HG02798 (cell line): ENCODE results near the gene CRYBB3.

ENCODE experiments used
- ATAC-seq: cut with Tn5 transposase; IDR thresholded peaks from one replicate; pipeline ENCODE4 v1.9.1; 2021; ENCODE audit warnings: mild to moderate bottlenecking; ENCODE audit not compliant: unreplicated experiment, poor library complexity

CRYBB3 gene

GRCh38 chr22:25199731-25200520 is at the start of gene CRYBB3:
TSS of gene CRYBB3 (plus strand) at chr22:25199858. CDS start at chr22:25201397, 1,539 bp downstream.
- ATAC-seq: no peak

- no peak for ATAC-seq
These were observed 45.5 kb upstream of the CRYBB3 start for GRCh38 chr22:25153961-25154666.

- ATAC-seq: no peak
These were observed 45.0 kb upstream of the CRYBB3 start for GRCh38 chr22:25154667-25154999.

- ATAC-seq: no peak
These were observed 42.9 kb upstream of the CRYBB3 start for GRCh38 chr22:25156736-25157135.

- ATAC-seq: no peak
These were observed 40.6 kb upstream of the CRYBB3 start for GRCh38 chr22:25159028-25159427.

GRCh38 chr22:25160120-25160996 is 39.3 kb upstream of the CRYBB3 start:
- ATAC-seq: no peak

GRCh38 chr22:25161017-25161915 is 38.4 kb upstream of the CRYBB3 start:
- no peak for ATAC-seq

- no peak for ATAC-seq
These were observed 37.6 kb upstream of the CRYBB3 start for GRCh38 chr22:25161916-25162530.

- no peak for ATAC-seq
These were observed 37.1 kb upstream of the CRYBB3 start for GRCh38 chr22:25162561-25162960.

GRCh38 chr22:25165785-25166184 is 33.9 kb upstream of the CRYBB3 start:
- ATAC-seq: no peak

GRCh38 chr22:25166266-25167040 is 33.2 kb upstream of the CRYBB3 start:
- no peak for ATAC-seq

GRCh38 chr22:25167082-25167481 is 32.6 kb upstream of the CRYBB3 start:
- no peak for ATAC-seq

- ATAC-seq: no peak
These were observed 31.6 kb upstream of the CRYBB3 start for GRCh38 chr22:25167834-25168601.

- ATAC-seq: no peak
These were observed 30.2 kb upstream of the CRYBB3 start for GRCh38 chr22:25169278-25170031.

GRCh38 chr22:25170426-25170980 is 29.2 kb upstream of the CRYBB3 start:
- no peak for ATAC-seq

- ATAC-seq: no peak
These were observed 27.5 kb upstream of the CRYBB3 start for GRCh38 chr22:25172153-25172552.
